ENCODE data around the gene SLC6A9. TPM values are rescaled to one million over a fixed set of nuclear protein-coding genes. Genes with fewer than 3 reads are reported as not detected.

Gene SLC6A9
- total RNA-seq, 4 donors from 2014 or later: 0.31 to 7.4 (median 4.0) TPM

DNA sequence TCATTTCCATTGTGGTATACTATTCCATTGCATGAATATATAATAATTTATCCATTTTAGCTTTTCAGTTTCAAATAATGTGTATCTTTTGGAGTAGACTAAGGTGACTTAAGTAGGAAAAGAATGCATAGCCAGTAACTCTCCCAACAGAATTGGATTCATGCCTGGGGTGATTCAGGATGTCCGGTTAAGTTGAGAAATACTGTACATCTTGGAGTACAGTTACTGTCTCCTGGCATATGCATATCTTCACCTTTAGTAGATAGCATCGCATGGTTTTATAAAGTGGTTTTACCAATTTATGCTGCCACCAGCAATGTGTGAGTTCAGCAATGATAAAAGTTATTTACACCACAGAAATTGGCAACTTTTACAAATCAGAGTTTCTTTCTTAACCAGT, 18.6 kb upstream of the SLC6A9 start:
- ATAC-seq (ENCODE audit: low FRiP score) (peak; percentile 69), DNase-seq (ENCODE audit: low spot score) (no peak)

DNA sequence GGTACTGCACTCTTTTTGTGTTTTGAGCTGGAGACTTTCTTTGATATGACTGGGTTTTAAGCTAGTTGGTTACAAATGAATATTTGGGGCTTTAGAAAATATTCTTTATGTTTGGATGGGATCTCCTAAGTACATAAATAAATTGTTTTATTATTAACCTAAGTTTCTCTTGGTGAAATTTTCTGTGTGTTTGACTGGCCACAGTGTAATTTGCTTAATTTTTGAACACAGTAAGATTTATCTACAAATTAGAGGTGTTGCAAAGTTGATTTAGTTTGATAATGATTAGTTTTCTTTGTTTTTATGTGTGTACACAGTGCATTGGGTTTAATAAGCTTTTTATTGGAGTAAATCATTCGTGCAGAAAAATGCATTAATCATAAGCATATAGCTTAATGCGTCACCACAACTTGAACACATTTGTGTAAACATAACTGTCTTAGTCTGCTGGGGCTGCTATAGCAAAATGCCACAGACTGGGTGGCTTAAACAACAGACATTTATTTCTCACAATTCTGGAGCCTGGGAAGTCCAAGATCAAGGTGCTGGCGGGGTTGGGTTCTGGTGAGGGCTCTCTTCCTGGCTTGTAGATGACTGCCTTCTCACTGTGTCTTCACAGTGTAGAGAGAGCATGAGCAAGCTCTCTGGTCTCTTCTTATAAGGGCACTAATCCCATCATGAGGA, 17.4 kb upstream of the SLC6A9 start:
- ATAC-seq (ENCODE audit: low FRiP score): no peak
- no peak for DNase-seq (ENCODE audit: low spot score)
- TF ChIP-seq, protein P1, sequence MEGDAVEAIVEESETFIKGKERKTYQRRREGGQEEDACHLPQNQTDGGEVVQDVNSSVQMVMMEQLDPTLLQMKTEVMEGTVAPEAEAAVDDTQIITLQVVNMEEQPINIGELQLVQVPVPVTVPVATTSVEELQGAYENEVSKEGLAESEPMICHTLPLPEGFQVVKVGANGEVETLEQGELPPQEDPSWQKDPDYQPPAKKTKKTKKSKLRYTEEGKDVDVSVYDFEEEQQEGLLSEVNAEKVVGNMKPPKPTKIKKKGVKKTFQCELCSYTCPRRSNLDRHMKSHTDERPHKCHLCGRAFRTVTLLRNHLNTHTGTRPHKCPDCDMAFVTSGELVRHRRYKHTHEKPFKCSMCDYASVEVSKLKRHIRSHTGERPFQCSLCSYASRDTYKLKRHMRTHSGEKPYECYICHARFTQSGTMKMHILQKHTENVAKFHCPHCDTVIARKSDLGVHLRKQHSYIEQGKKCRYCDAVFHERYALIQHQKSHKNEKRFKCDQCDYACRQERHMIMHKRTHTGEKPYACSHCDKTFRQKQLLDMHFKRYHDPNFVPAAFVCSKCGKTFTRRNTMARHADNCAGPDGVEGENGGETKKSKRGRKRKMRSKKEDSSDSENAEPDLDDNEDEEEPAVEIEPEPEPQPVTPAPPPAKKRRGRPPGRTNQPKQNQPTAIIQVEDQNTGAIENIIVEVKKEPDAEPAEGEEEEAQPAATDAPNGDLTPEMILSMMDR (IDR thresholded peaks at IDR 0.05): no peak

More for the DNA sequence above, 18.6 kb upstream of the SLC6A9 start:
- TF ChIP-seq, protein P1 (IDR thresholded peaks at IDR 0.05): no peak

DNA sequence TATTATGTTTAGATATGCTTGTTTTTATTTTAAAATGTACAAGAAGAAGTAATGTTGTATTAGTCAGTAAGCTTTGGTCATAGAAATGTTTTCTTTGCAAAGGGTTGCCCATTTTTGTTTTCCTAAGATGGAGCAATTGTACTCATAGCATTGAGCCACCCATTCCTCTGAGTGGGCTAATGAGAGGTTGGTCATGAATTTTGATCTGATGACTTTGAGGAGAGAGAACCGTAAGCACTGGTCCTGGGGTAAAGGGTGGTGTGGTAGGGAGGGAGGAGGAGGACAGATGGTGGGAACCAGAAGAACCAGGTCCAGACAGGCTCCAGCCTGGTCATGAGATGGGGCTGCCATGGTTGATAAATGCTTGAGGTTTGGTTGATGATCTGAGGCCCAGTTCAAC, 15.9 kb upstream of the SLC6A9 start:
- TF ChIP-seq, protein P1 (IDR thresholded peaks at IDR 0.05): no peak
- no peak for DNase-seq (ENCODE audit: low spot score)
- no peak for ATAC-seq (ENCODE audit: low FRiP score)

DNA sequence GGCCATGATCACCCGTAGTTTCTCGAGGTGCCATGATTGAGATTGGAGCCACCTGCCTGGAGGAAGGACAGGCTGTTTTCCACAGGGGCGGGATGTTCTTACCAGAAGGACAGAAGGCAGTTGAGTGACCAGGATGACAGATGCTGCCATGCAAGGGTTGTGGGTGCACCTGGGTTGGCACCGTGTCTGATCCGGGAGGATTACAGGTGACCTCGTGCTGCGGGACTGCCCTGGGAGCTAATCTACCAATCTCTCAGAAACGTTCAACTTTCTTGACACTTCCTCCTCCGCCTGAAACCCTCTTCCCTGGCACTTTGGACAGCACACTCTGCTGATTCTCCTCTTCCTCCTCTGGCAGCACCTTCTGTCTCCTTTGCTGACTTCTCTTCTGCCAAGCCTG, 13.8 kb upstream of the SLC6A9 start:
- TF ChIP-seq, protein P1 (IDR thresholded peaks at IDR 0.05): no peak
- no peak for ATAC-seq (ENCODE audit: low FRiP score)
- DNase-seq (ENCODE audit: low spot score): no peak

DNA sequence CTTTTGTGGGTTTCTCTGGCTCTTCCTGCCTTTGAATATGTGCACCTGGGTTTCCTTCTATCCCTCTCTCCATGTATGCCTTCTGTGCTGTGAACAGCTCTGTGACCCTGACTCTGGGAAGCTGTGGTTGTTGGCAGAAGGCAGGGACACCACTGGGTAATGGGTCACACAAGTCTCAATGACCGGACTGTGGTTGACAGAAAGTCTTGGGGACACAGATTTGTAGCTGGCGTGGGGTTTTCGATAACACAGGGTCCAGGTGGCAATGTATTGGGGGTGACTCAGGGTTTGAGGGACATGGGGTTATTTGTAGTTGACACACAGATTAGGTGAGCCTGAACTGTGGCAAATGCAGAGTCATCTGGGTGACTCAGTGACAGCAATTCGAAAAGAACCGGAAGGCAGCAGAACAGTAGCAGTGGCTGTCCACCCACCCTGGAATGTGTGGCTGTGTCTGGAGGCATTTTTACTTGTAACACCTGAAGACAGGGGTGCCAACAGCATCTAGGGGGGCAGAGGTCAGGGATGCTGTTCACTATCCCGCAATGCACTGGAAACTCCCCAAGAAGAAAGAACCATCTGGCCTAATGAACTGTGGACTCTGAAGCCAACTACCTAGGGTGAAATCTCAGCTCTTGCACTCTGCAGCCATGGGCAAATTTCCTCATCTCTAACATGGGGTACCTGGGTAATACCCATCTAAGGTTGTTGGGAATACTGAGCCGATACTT, 13.0 kb upstream of the SLC6A9 start:
- TF ChIP-seq, protein P1 (IDR thresholded peaks at IDR 0.05): no peak
- no peak for DNase-seq (ENCODE audit: low spot score)
- no peak for ATAC-seq (ENCODE audit: low FRiP score)

DNA sequence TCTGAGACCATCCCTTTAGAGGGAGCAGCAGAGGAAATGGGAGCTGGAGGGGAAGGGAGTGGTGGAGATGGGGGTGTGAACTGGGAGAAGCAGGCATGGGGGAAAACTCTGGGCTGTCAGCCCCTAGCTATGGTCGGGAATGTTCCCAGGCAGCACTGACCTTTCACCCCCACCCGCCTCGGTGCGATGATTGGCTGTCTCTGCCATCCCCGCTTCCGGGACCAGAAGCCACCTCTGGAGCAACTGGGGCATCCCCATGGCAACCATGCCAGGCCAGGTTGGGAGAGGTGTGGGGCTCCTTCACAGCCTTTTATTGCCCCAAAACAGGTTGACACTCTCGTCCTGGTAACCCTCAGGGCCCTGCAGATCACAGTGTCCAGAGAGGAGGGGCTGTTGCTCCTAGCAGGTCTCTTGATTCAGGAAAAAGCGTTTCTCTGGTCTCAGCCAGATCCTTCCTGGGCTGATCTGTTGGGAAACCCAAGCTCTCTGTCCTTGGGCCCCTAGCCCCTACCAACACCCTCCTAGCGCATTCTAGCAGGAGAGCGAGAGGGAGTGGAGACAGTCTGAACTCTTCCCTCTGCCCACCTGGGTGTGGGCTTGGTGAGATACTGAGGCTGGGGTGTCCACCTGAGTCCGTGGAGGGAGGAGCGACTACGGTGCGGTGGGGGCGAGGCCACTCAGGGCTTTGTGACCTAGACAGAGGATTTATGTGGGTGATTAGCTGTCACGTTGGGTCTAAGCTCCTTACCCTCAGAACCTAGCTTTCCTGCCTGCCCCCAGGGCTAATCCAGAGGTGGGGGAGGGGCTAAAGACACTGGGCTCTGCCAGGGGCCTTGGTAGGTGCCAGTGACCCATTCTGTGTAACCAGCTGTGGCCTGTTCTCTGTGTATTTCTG, 12.2 kb upstream of the SLC6A9 start:
- TF ChIP-seq, protein P1 (IDR thresholded peaks at IDR 0.05): no peak
- ATAC-seq (ENCODE audit: low FRiP score) (no peak), DNase-seq (ENCODE audit: low spot score) (no peak)
